GM15510 (cell line): ENCODE data around the gene TOM1L2.

Experiments
- POLR2A ChIP-seq: IDR thresholded peaks from 3 replicates; pipeline ENCODE4 v1.6.1; 2011; ENCODE audit warnings: borderline replicate concordance; ENCODE audit not compliant: insufficient read length; ENCODE audit errors: extremely low read depth

TOM1L2 gene

GRCh38 chr17:17985555-17985954 lies 13.4 kb upstream of the TOM1L2 start:
- TF ChIP-seq POLR2A, result no peak

- no peak for TF ChIP-seq POLR2A
Measured at GRCh38 chr17:17985153-17985552, 13.0 kb upstream of the TOM1L2 start.

GRCh38 chr17:17983776-17984175 lies 11.6 kb upstream of the TOM1L2 start:
- TF ChIP-seq POLR2A, result no peak

- TF ChIP-seq POLR2A, result no peak
Measured at GRCh38 chr17:17983376-17983775, 11.2 kb upstream of the TOM1L2 start.

- TF ChIP-seq POLR2A, result no peak
Measured at GRCh38 chr17:17982801-17983200, 10.6 kb upstream of the TOM1L2 start.

- TF ChIP-seq POLR2A, result no peak
Measured at GRCh38 chr17:17981330-17981729, 9.1 kb upstream of the TOM1L2 start.

- no peak for TF ChIP-seq POLR2A
Measured at GRCh38 chr17:17979778-17980177, 7.6 kb upstream of the TOM1L2 start.

- no peak for TF ChIP-seq POLR2A
Measured at GRCh38 chr17:17978481-17979424, 6.6 kb upstream of the TOM1L2 start.

GRCh38 chr17:17976931-17977570 lies 4.9 kb upstream of the TOM1L2 start:
- no peak for TF ChIP-seq POLR2A

- TF ChIP-seq POLR2A, result no peak
Measured at GRCh38 chr17:17975436-17975835, 3.2 kb upstream of the TOM1L2 start.

GRCh38 chr17:17972952-17973254 lies 703 bp upstream of the TOM1L2 start:
- no peak for TF ChIP-seq POLR2A

GRCh38 chr17:17971431-17972125 lies 622 bp downstream of the TOM1L2 start:
- no peak for TF ChIP-seq POLR2A

- TF ChIP-seq POLR2A, result no peak
Measured at GRCh38 chr17:17970699-17971430, 1.3 kb downstream of the TOM1L2 start.

- TF ChIP-seq POLR2A, result no peak
Measured at GRCh38 chr17:17966399-17966798, 5.8 kb downstream of the TOM1L2 start.
